SK-N-SH (cell line): ENCODE measurements around the gene RUVBL2. TPM values are rescaled to one million over a fixed set of nuclear protein-coding genes. Genes with fewer than 3 reads are reported as not detected.

Experiments used
- CTCF ChIA-PET: fragments of 300-600, 350-600 bp; formaldehyde crosslinking; extraction: SDS; loops from one replicate; lab custom pipeline; 2021; lab: Yijun Ruan, JAX
- POLR2A ChIA-PET: fragments of 350-600 bp; sonication (Branson Sonifier 250); formaldehyde crosslinking; extraction: SDS; loops from one replicate; lab custom pipeline; 2020; ENCODE audit warnings: antibody characterized with exemption, inconsistent platforms; lab: Yijun Ruan, JAX
- DNase-seq: peaks from one replicate; pipeline ENCODE4 v3.0.0; 2012
- H2AFZ ChIP-seq: fragments of 200-600 bp; sonication (generic); 2 replicates; pipeline ENCODE4 v1.8.1; 2016; ENCODE audit warnings: antibody characterized with exemption, mild to moderate bottlenecking, low read depth
- H3F3A ChIP-seq: fragments of 200-600 bp; sonication (generic); replicated peaks from 2 replicates; pipeline ENCODE3; 2016; ENCODE audit warnings: antibody characterized with exemption, mild to moderate bottlenecking; ENCODE audit not compliant: insufficient read depth
- H3K27ac ChIP-seq, 2 experiments: fragments of 200-500 bp in 1 of 2; fragments of 200-600 bp in 1 of 2; sonication (Bioruptor generic) in 1 of 2; sonication (generic), shearing (Covaris generic) in 1 of 2; 2 replicates each; pipeline versions ENCODE4 v1.5.1 to v1.6.1; 2014 to 2016; ENCODE audit warnings: low read depth in 2 of 2, inconsistent platforms in 1 of 2, low read length in 1 of 2, mild to moderate bottlenecking in 1 of 2, mixed read lengths in 1 of 2
- H3K27me3 ChIP-seq: fragments of 200-600 bp; sonication (generic), shearing (Covaris generic); 2 replicates; pipeline ENCODE4 v1.6.1; 2016; ENCODE audit warnings: mixed run types; ENCODE audit not compliant: insufficient read depth
- H3K36me3 ChIP-seq, 2 experiments: fragments of 200-500 bp in 1 of 2; fragments of 200-600 bp in 1 of 2; sonication (Bioruptor generic) in 1 of 2; sonication (generic) in 1 of 2; replicated peaks in 1 of 2; 2 replicates each; pipeline versions ENCODE3 to v1.5.1; 2014 to 2016; ENCODE audit warnings: low read length in 1 of 2, mild to moderate bottlenecking in 1 of 2; ENCODE audit not compliant: insufficient read depth in 2 of 2, control insufficient read depth in 1 of 2
- H3K4me1 ChIP-seq, 2 experiments: fragments of 200-500 bp in 1 of 2; fragments of 200-600 bp in 1 of 2; sonication (Bioruptor generic) in 1 of 2; sonication (generic), shearing (Covaris generic) in 1 of 2; 2 replicates each; pipeline versions ENCODE4 v1.5.1 to v1.6.1; 2014 to 2016; ENCODE audit warnings: low read depth in 1 of 2, low read length in 1 of 2, mixed run types in 1 of 2; ENCODE audit not compliant: insufficient read depth in 2 of 2, control insufficient read depth in 1 of 2
- H3K4me2 ChIP-seq: fragments of 200-600 bp; sonication (generic), shearing (Covaris generic); 2 replicates; pipeline ENCODE4 v1.6.1; 2017; ENCODE audit warnings: mixed run types
- H3K4me3 ChIP-seq, 2 experiments: fragments of 200-500 bp in 1 of 2; fragments of 200-600 bp in 1 of 2; sonication (Bioruptor generic) in 1 of 2; sonication (generic), shearing (Covaris generic) in 1 of 2; 2 replicates each; pipeline versions ENCODE4 v1.5.1 to v1.8.1; 2014 to 2016; ENCODE audit warnings: low read depth in 2 of 2, inconsistent platforms in 1 of 2, low read length in 1 of 2, mild to moderate bottlenecking in 1 of 2, mixed read lengths in 1 of 2, moderate library complexity in 1 of 2
- H3K79me2 ChIP-seq: fragments of 200-600 bp; sonication (generic); 2 replicates; pipeline ENCODE4 v1.8.1; 2017; ENCODE audit warnings: mild to moderate bottlenecking; ENCODE audit not compliant: insufficient read depth
- H3K9ac ChIP-seq: fragments of 200-600 bp; sonication (generic); 2 replicates; pipeline ENCODE4 v1.6.1; 2017; ENCODE audit warnings: mixed run types
- H3K9me2 ChIP-seq: fragments of 200-600 bp; sonication (generic); 2 replicates; pipeline ENCODE4 v1.6.1; 2017; ENCODE audit warnings: mixed run types
- H3K9me3 ChIP-seq: fragments of 200-600 bp; sonication (generic); 2 replicates; pipeline ENCODE4 v1.6.1; 2017; ENCODE audit warnings: mixed run types, mild to moderate bottlenecking, moderate library complexity
- H4K20me1 ChIP-seq: fragments of 200-600 bp; sonication (generic); 2 replicates; pipeline ENCODE4 v1.6.1; 2017; ENCODE audit warnings: mild to moderate bottlenecking, mixed run types; ENCODE audit not compliant: insufficient read depth
- CTCF ChIP-seq: fragments of 200-600 bp; sonication (generic); IDR thresholded peaks from 2 replicates; pipeline ENCODE4 v1.6.1; 2017; ENCODE audit warnings: antibody characterized with exemption, mild to moderate bottlenecking, moderate library complexity
- PBX3 ChIP-seq: IDR thresholded peaks from 2 replicates; pipeline ENCODE4; 2012
- RAD21 ChIP-seq: IDR thresholded peaks from 2 replicates; pipeline ENCODE4 v1.6.1; 2012; ENCODE audit warnings: mild to moderate bottlenecking, low read length
- RCOR1 ChIP-seq: fragments of 150-350 bp; IDR thresholded peaks from 2 replicates; pipeline ENCODE4 v1.6.1; 2017; ENCODE audit warnings: antibody characterized with exemption, low read length
- WGBS: methylation state at CpG from one replicate; pipeline ENCODE4 v1.1.6; 2017; ENCODE audit warnings: low lambda C conversion rate; 5-methylcytosine and 5-hydroxymethylcytosine counted together
- polyA plus RNA-seq, 3 experiments: library from polyadenylated mRNA; depleted of rRNA; stranded (reverse); fragments of >200 nt; gene quantifications; 2 replicates each; pipeline ENCODE4 v1.2.3, GENCODE V29; 2012

The RUVBL2 gene
- polyA plus RNA-seq, 1 of the 3 experiments (the other 2 are of a cell fraction): 459 TPM

GRCh38 chr19:48994035-48994386, 324 bp downstream of the RUVBL2 start:
- under 1% methylated on average over 12 of the region's 13 CpGs for WGBS

GRCh38 chr19:48997972-48998371, 4.3 kb downstream of the RUVBL2 start:
- peak; percentile 37; the same call in 1 of the 2 replicates for TF ChIP-seq RAD21
- peak; percentile 71 for TF ChIP-seq CTCF
- TF ChIP-seq PBX3: no peak
- Histone ChIP-seq H3F3A (peaks cover 3% of the 10 kb centered on the region), H3K9me2 (no peaks in the 10 kb centered on the region), H3K79me2 (peaks cover 88% of the 10 kb centered on the region), H3K4me2 (no peak overlapping the region), H3K27ac (no peak overlapping the region), H3K9me3 (no peaks in the 10 kb centered on the region), H3K4me1 (peaks cover 0 to 10% of the 10 kb centered on the region in 2 experiments; a peak in 1 of 4 replicates), H3K27me3 (no peaks in the 10 kb centered on the region), H3K36me3 (peaks cover 0 to 5% of the 10 kb centered on the region in 2 experiments), H2AFZ (no peak overlapping the region), H3K9ac (no peak overlapping the region), H3K4me3 (no peak overlapping the region; a peak in 1 of 4 replicates), H4K20me1 (no peaks in the 10 kb centered on the region)
- CTCF ChIA-PET: interaction anchor here (0.5 to 5.4 kb wide), 13 partner anchors 12 to 267 kb away, joined by 3 to 68 read pairs (median 3); partner anchors contain the start of gene CGB7
- DNase-seq: peak; percentile 69
- WGBS: 74% methylated on average over 4 of the region's 5 CpGs
- POLR2A ChIA-PET: no interaction called here

More at GRCh38 chr19:48994035-48994386, 324 bp downstream of the RUVBL2 start:
- TF ChIP-seq RCOR1: no peak
- TF ChIP-seq, all 33 proteins: peak for 0
- DNase-seq: no peak
- Histone ChIP-seq H3K4me1 (peaks cover 0 to 17% of the 10 kb centered on the region in 2 experiments; a peak in 1 of 4 replicates), H4K20me1 (no peaks in the 10 kb centered on the region), H3K9me2 (no peaks in the 10 kb centered on the region), H3K4me3 (peak overlapping the region; percentile 74 to 99), H3K27ac (peak overlapping the region; percentile 80 to 86; a peak in 3 of 4 replicates), H3K36me3 (peaks cover 0 to 4% of the 10 kb centered on the region in 2 experiments), H3K4me2 (peak overlapping the region; percentile 92), H2AFZ (no peak overlapping the region), H3K9ac (peak overlapping the region; percentile 88), H3F3A (peaks cover 8% of the 10 kb centered on the region), H3K9me3 (no peaks in the 10 kb centered on the region), H3K79me2 (peaks cover 89% of the 10 kb centered on the region), H3K27me3 (no peaks in the 10 kb centered on the region)
- ChIA-PET POLR2A (interaction anchor here (1.1 kb wide), 1 partner anchor 11 kb away, joined by 5 read pairs; no protein-coding TSS in a partner anchor), CTCF (interaction anchor here (0.6 to 6.2 kb wide), 16 partner anchors 10 to 206 kb away, joined by 3 to 54 read pairs (median 11); partner anchors contain the start of gene FTL)
